ENCODE data around the gene SLFNL1.

The SLFNL1 gene

GRCh38 chr1:41021526-41022308, at the start of gene SLFNL1:
SLFNL1 (minus strand) TSS chr1:41021725; CDS start chr1:41020660, 1,065 bp downstream.
- TF ChIP-seq FOXM1 (IDR thresholded peaks at IDR 0.05; ENCODE audit: borderline replicate concordance, low read depth) (no peak), EGR1 (IDR thresholded peaks at IDR 0.05) (no peak), CEBPB (IDR thresholded peaks at IDR 0.05) (no peak), YY1 (IDR thresholded peaks at IDR 0.05; ENCODE audit: low read depth) (no peak), NFIC (IDR thresholded peaks at IDR 0.05) (no peak), TAF1 (IDR thresholded peaks at IDR 0.05; ENCODE audit: low read depth) (no peak), TCF12 (IDR thresholded peaks at IDR 0.05; ENCODE audit: low read depth) (no peak), EP300 (IDR thresholded peaks at IDR 0.05; ENCODE audit: borderline replicate concordance) (no peak), CREB1 (IDR thresholded peaks at IDR 0.05; ENCODE audit: low read depth) (no peak), REST (IDR thresholded peaks at IDR 0.05; ENCODE audit: low read depth) (no peak), RAD21 (IDR thresholded peaks at IDR 0.05; ENCODE audit: low read depth) (no peak), ZBTB7A (IDR thresholded peaks at IDR 0.05; ENCODE audit: low read depth) (no peak), TEAD4 (IDR thresholded peaks at IDR 0.05) (no peak)
- TF ChIP-seq, protein P1, sequence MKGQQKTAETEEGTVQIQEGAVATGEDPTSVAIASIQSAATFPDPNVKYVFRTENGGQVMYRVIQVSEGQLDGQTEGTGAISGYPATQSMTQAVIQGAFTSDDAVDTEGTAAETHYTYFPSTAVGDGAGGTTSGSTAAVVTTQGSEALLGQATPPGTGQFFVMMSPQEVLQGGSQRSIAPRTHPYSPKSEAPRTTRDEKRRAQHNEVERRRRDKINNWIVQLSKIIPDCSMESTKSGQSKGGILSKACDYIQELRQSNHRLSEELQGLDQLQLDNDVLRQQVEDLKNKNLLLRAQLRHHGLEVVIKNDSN (IDR thresholded peaks at IDR 0.05) = no peak
- TF ChIP-seq, protein P2, sequence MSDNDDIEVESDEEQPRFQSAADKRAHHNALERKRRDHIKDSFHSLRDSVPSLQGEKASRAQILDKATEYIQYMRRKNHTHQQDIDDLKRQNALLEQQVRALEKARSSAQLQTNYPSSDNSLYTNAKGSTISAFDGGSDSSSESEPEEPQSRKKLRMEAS (IDR thresholded peaks at IDR 0.05) = no peak

DNA sequence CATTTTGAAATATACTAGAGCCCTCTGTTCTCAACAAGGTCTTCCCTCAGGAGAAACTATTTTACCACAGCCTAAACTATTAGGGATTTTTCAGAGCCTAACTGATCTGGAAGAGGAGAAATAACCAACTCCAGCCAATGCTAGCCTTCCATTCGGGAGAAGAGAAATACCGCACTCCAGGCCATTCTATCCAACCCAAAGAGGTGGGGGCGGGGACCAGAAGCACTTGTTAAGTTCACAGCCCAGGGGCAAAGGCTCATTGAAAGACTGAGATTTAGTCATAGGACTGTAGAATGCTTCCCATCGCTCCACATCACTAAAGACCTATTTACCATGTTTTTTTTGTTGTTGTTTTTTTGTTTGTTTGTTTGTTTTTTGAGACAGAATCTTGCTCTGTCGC, 35.4 kb upstream of the SLFNL1 start:
- TF ChIP-seq EGR1 (IDR thresholded peaks at IDR 0.05) (no peak), RAD21 (IDR thresholded peaks at IDR 0.05; ENCODE audit: low read depth) (no peak), EP300 (IDR thresholded peaks at IDR 0.05; ENCODE audit: borderline replicate concordance) (no peak), YY1 (IDR thresholded peaks at IDR 0.05; ENCODE audit: low read depth) (no peak), FOXM1 (IDR thresholded peaks at IDR 0.05; ENCODE audit: borderline replicate concordance, low read depth) (no peak), TEAD4 (IDR thresholded peaks at IDR 0.05) (no peak), CEBPB (IDR thresholded peaks at IDR 0.05) (no peak), NFIC (IDR thresholded peaks at IDR 0.05) (no peak), ZBTB7A (IDR thresholded peaks at IDR 0.05; ENCODE audit: low read depth) (no peak), TAF1 (IDR thresholded peaks at IDR 0.05; ENCODE audit: low read depth) (no peak), TCF12 (IDR thresholded peaks at IDR 0.05; ENCODE audit: low read depth) (no peak), CREB1 (IDR thresholded peaks at IDR 0.05; ENCODE audit: low read depth) (no peak), REST (IDR thresholded peaks at IDR 0.05; ENCODE audit: low read depth) (no peak)
- TF ChIP-seq, protein P2 (IDR thresholded peaks at IDR 0.05) = no peak
- TF ChIP-seq, protein P1 (IDR thresholded peaks at IDR 0.05) = no peak

- TF ChIP-seq, protein P2 (IDR thresholded peaks at IDR 0.05) = no peak
- TF ChIP-seq RAD21 (IDR thresholded peaks at IDR 0.05; ENCODE audit: low read depth) = no peak
- no peak for TF ChIP-seq YY1 (IDR thresholded peaks at IDR 0.05; ENCODE audit: low read depth)
- TF ChIP-seq TEAD4 (IDR thresholded peaks at IDR 0.05) = no peak
- TF ChIP-seq EP300 (IDR thresholded peaks at IDR 0.05; ENCODE audit: borderline replicate concordance) = no peak
- TF ChIP-seq REST (IDR thresholded peaks at IDR 0.05; ENCODE audit: low read depth) = no peak
- TF ChIP-seq NFIC (IDR thresholded peaks at IDR 0.05) = no peak
- no peak for TF ChIP-seq CREB1 (IDR thresholded peaks at IDR 0.05; ENCODE audit: low read depth)
- no peak for TF ChIP-seq CEBPB (IDR thresholded peaks at IDR 0.05)
- TF ChIP-seq ZBTB7A (IDR thresholded peaks at IDR 0.05; ENCODE audit: low read depth) = no peak
- no peak for TF ChIP-seq EGR1 (IDR thresholded peaks at IDR 0.05)
- TF ChIP-seq TAF1 (IDR thresholded peaks at IDR 0.05; ENCODE audit: low read depth) = no peak
- no peak for TF ChIP-seq FOXM1 (IDR thresholded peaks at IDR 0.05; ENCODE audit: borderline replicate concordance, low read depth)
- TF ChIP-seq TCF12 (IDR thresholded peaks at IDR 0.05; ENCODE audit: low read depth) = no peak
- TF ChIP-seq, protein P1 (IDR thresholded peaks at IDR 0.05) = no peak
Measured at GRCh38 chr1:41053316-41053715, 31.8 kb upstream of the SLFNL1 start.
